Trophoblast cell (in vitro differentiated cells and primary cell): ENCODE measurements around the gene RAD23B.

ENCODE experiments used
- DNase-seq, 2 donors: peaks; one replicate each; pipeline ENCODE4 v3.0.0-alpha.2; 2016
- H2AFZ ChIP-seq: 2 replicates; pipeline ENCODE4 v1.6.1; 2013; ENCODE audit warnings: low read length, moderate library complexity, mild to moderate bottlenecking; ENCODE audit not compliant: insufficient read depth, poor library complexity
- H2AK5ac ChIP-seq: 2 replicates; pipeline ENCODE4 v1.6.1; 2013; ENCODE audit warnings: mild to moderate bottlenecking, low read length
- H2BK120ac ChIP-seq: 2 replicates; pipeline ENCODE4 v1.6.1; 2013; ENCODE audit warnings: low read length, mild to moderate bottlenecking, moderate library complexity; ENCODE audit not compliant: insufficient read depth, poor library complexity
- H2BK12ac ChIP-seq: 2 replicates; pipeline ENCODE4 v1.6.1; 2013; ENCODE audit warnings: mild to moderate bottlenecking, low read length, moderate library complexity
- H2BK5ac ChIP-seq: 2 replicates; pipeline ENCODE4 v1.6.1; 2013; ENCODE audit warnings: low read length, low read depth, moderate library complexity, mild to moderate bottlenecking; ENCODE audit not compliant: poor library complexity
- H3K14ac ChIP-seq: 2 replicates; pipeline ENCODE4 v1.6.1; 2013; ENCODE audit warnings: mild to moderate bottlenecking, low read length
- H3K18ac ChIP-seq: 2 replicates; pipeline ENCODE4 v1.6.1; 2013; ENCODE audit warnings: mild to moderate bottlenecking, low read length
- H3K23ac ChIP-seq: 2 replicates; pipeline ENCODE4 v1.6.1; 2013; ENCODE audit warnings: low read length
- H3K27ac ChIP-seq: 2 replicates; pipeline ENCODE4 v1.5.1; 2013; ENCODE audit warnings: low read depth, mild to moderate bottlenecking, inconsistent platforms, low read length, moderate library complexity
- H3K27me3 ChIP-seq: 2 replicates; pipeline ENCODE4 v1.6.1; 2013; ENCODE audit warnings: inconsistent platforms, mild to moderate bottlenecking, low read length, moderate library complexity; ENCODE audit not compliant: insufficient read depth
- H3K36me3 ChIP-seq, 2 experiments: 1 replicate in 1 of 2; 2 replicates in 1 of 2; pipeline ENCODE4 v1.6.1; 2013; ENCODE audit warnings: low read length in 2 of 2, mild to moderate bottlenecking in 2 of 2, moderate library complexity in 1 of 2; ENCODE audit not compliant: insufficient read depth in 2 of 2, control insufficient read depth in 1 of 2
- H3K4ac ChIP-seq: 2 replicates; pipeline ENCODE4 v1.6.1; 2013; ENCODE audit warnings: low read depth, mild to moderate bottlenecking, low read length, moderate library complexity
- H3K4me1 ChIP-seq, 2 experiments: 1 replicate in 1 of 2; 2 replicates in 1 of 2; pipeline ENCODE4 v1.6.1; 2013; ENCODE audit warnings: low read length in 2 of 2, mild to moderate bottlenecking in 2 of 2, moderate library complexity in 1 of 2; ENCODE audit not compliant: insufficient read depth in 2 of 2, control insufficient read depth in 1 of 2
- H3K4me2 ChIP-seq: 2 replicates; pipeline ENCODE4 v1.6.1; 2013; ENCODE audit warnings: inconsistent platforms, mild to moderate bottlenecking, low read length, moderate library complexity
- H3K4me3 ChIP-seq: 2 replicates; pipeline ENCODE4 v1.5.1; 2013; ENCODE audit warnings: mild to moderate bottlenecking, low read depth, low read length, inconsistent platforms
- H3K79me1 ChIP-seq: one replicate; pipeline ENCODE4 v1.6.1; 2013; ENCODE audit warnings: low read length
- H3K79me2 ChIP-seq: 2 replicates; pipeline ENCODE4 v1.6.1; 2013; ENCODE audit warnings: low read length, mild to moderate bottlenecking; ENCODE audit not compliant: control insufficient read depth, insufficient read depth, poor library complexity
- H3K9ac ChIP-seq: 2 replicates; pipeline ENCODE4 v1.6.1; 2013; ENCODE audit warnings: mild to moderate bottlenecking, low read length
- H3K9me3 ChIP-seq: 2 replicates; pipeline ENCODE4 v1.6.1; 2013; ENCODE audit warnings: low read depth, mild to moderate bottlenecking, control low read depth, inconsistent platforms, low read length; ENCODE audit not compliant: insufficient read depth
- H4K12ac ChIP-seq: 2 replicates; pipeline ENCODE4 v1.6.1; 2013; ENCODE audit warnings: low read depth, mild to moderate bottlenecking, low read length, moderate library complexity
- H4K8ac ChIP-seq: 2 replicates; pipeline ENCODE4 v1.6.1; 2013; ENCODE audit warnings: low read depth, mild to moderate bottlenecking, low read length, moderate library complexity
- H4K91ac ChIP-seq: one replicate; pipeline ENCODE4 v1.6.1; 2013; ENCODE audit warnings: low read depth, mild to moderate bottlenecking, low read length, moderate library complexity
- WGBS: extraction: QIAGEN DNeasy Blood & Tissue Kit; methylation state at CpG from one replicate; pipeline ENCODE4 v1.1.7; 2013; ENCODE audit warnings: missing lambda C conversion rate; ENCODE audit not compliant: insufficient read length, insufficient coverage; ENCODE audit errors: extremely low coverage; 5-methylcytosine and 5-hydroxymethylcytosine counted together

The RAD23B gene

GRCh38 chr9:107328510-107328909, 45.4 kb downstream of the RAD23B start:
- H4K91ac ChIP-seq: no peak overlapping the region
- H2AFZ ChIP-seq: peak overlapping the region; percentile 2
- peaks cover 18 to 32% of the 10 kb centered on the region in 2 experiments for H3K36me3 ChIP-seq
- no peak overlapping the region for H4K8ac ChIP-seq
- H3K79me1 ChIP-seq: no peaks in the 10 kb centered on the region
- no peak overlapping the region for H3K4me2 ChIP-seq
- H3K4me1 ChIP-seq: no peaks in the 10 kb centered on the region
- no peaks in the 10 kb centered on the region for H3K79me2 ChIP-seq
- no peak overlapping the region for H3K18ac ChIP-seq
- DNase-seq: no peak
- peak overlapping the region; percentile 1 for H3K4ac ChIP-seq
- no peak overlapping the region for H3K14ac ChIP-seq
- H3K27me3 ChIP-seq: no peaks in the 10 kb centered on the region
- H3K4me3 ChIP-seq: no peak overlapping the region
- H3K27ac ChIP-seq: no peak overlapping the region
- no peak overlapping the region for H3K9ac ChIP-seq
- no peak overlapping the region for H3K23ac ChIP-seq
- no peak overlapping the region for H2BK12ac ChIP-seq
- WGBS: no CpG with 5 or more reads among the region's 7 CpGs
- H2BK5ac ChIP-seq: no peak overlapping the region
- H3K9me3 ChIP-seq: peaks cover 1% of the 10 kb centered on the region
- H2BK120ac ChIP-seq: no peak overlapping the region
- H2AK5ac ChIP-seq: no peak overlapping the region
- H4K12ac ChIP-seq: no peak overlapping the region

GRCh38 chr9:107330420-107330819, 47.3 kb downstream of the RAD23B start:
- Histone ChIP-seq H2AK5ac (no peak overlapping the region), H3K4me3 (no peak overlapping the region), H2BK120ac (no peak overlapping the region), H3K18ac (no peak overlapping the region), H3K14ac (no peak overlapping the region), H3K4me1 (no peaks in the 10 kb centered on the region), H3K4ac (no peak overlapping the region), H3K9ac (no peak overlapping the region), H3K27ac (no peak overlapping the region), H3K27me3 (no peaks in the 10 kb centered on the region), H3K23ac (no peak overlapping the region), H3K79me2 (no peaks in the 10 kb centered on the region), H3K79me1 (no peaks in the 10 kb centered on the region), H2BK12ac (no peak overlapping the region), H2BK5ac (no peak overlapping the region), H4K8ac (no peak overlapping the region), H4K12ac (no peak overlapping the region), H3K9me3 (peaks cover 1% of the 10 kb centered on the region), H4K91ac (no peak overlapping the region), H3K4me2 (no peak overlapping the region), H2AFZ (no peak overlapping the region), H3K36me3 (peaks cover 23 to 40% of the 10 kb centered on the region in 2 experiments)
- WGBS: no CpG with 5 or more reads among the region's 2 CpGs
- DNase-seq: no peak

GRCh38 chr9:107332883-107333282, 49.8 kb downstream of the RAD23B start:
- H3K18ac ChIP-seq: no peak overlapping the region
- H2AK5ac ChIP-seq: no peak overlapping the region
- no peak overlapping the region for H2BK120ac ChIP-seq
- DNase-seq: no peak
- no peak overlapping the region for H4K91ac ChIP-seq
- no peak overlapping the region for H3K9ac ChIP-seq
- no peak overlapping the region for H2AFZ ChIP-seq
- H3K27ac ChIP-seq: no peak overlapping the region
- no peak overlapping the region for H3K4me2 ChIP-seq
- no peaks in the 10 kb centered on the region for H3K4me1 ChIP-seq
- no CpG with 5 or more reads among the region's 2 CpGs for WGBS
- no peak overlapping the region for H4K12ac ChIP-seq
- no peak overlapping the region for H3K14ac ChIP-seq
- no peaks in the 10 kb centered on the region for H3K27me3 ChIP-seq
- no peak overlapping the region for H3K4me3 ChIP-seq
- H3K9me3 ChIP-seq: peaks cover 2% of the 10 kb centered on the region
- no peak overlapping the region for H3K4ac ChIP-seq
- H3K79me2 ChIP-seq: no peaks in the 10 kb centered on the region
- H2BK12ac ChIP-seq: no peak overlapping the region
- peaks cover 33 to 60% of the 10 kb centered on the region in 2 experiments for H3K36me3 ChIP-seq
- H3K23ac ChIP-seq: no peak overlapping the region
- no peak overlapping the region for H2BK5ac ChIP-seq
- H4K8ac ChIP-seq: no peak overlapping the region
- no peaks in the 10 kb centered on the region for H3K79me1 ChIP-seq

DNA sequence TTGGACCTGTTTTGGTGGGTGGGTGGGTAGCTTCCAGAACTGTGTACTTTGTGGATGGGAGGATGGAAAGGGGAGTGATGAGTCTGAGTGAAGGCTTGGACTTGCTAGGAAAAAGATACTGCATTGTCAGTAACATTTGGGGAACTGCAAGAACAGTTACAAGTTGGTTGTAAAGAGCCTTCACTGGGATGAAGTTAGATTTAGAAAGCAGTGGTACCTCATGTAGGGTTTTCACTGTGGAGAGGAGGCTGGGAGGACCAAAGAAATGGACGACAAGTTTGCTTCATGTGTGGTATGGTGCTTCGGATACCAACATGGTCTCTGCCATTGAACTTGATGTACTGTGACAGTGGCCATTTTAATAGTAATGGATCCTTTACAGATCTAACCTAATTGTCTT, 50.3 kb downstream of the RAD23B start:
- no peak overlapping the region for H3K23ac ChIP-seq
- no peak overlapping the region for H3K9ac ChIP-seq
- WGBS: no CpG with 5 or more reads among the region's 2 CpGs
- no peak overlapping the region for H2AK5ac ChIP-seq
- no peak overlapping the region for H3K18ac ChIP-seq
- no peak overlapping the region for H3K4ac ChIP-seq
- no peak overlapping the region for H3K14ac ChIP-seq
- no peak overlapping the region for H2BK5ac ChIP-seq
- no peak overlapping the region for H3K4me2 ChIP-seq
- H3K4me3 ChIP-seq: no peak overlapping the region
- no peak overlapping the region for H4K8ac ChIP-seq
- H4K91ac ChIP-seq: no peak overlapping the region
- H3K79me1 ChIP-seq: no peaks in the 10 kb centered on the region
- no peaks in the 10 kb centered on the region for H3K4me1 ChIP-seq
- peaks cover 5% of the 10 kb centered on the region for H3K9me3 ChIP-seq
- no peak overlapping the region for H4K12ac ChIP-seq
- DNase-seq: no peak
- no peak overlapping the region for H2AFZ ChIP-seq
- H3K79me2 ChIP-seq: no peaks in the 10 kb centered on the region
- peaks cover 35 to 62% of the 10 kb centered on the region in 2 experiments for H3K36me3 ChIP-seq
- H2BK12ac ChIP-seq: no peak overlapping the region
- H2BK120ac ChIP-seq: no peak overlapping the region
- no peak overlapping the region for H3K27ac ChIP-seq
- no peaks in the 10 kb centered on the region for H3K27me3 ChIP-seq
